ENCODE results near the gene COP1.

COP1 gene

GRCh38 chr1:175906370-175906769 lies 300.7 kb downstream of the COP1 start:
- DNase-seq (ENCODE audit: insufficient read length, low spot score) (no peak), FAIRE-seq (no peak)

GRCh38 chr1:175904808-175905207 lies 302.3 kb downstream of the COP1 start:
- DNase-seq (ENCODE audit: insufficient read length, low spot score) (no peak), FAIRE-seq (no peak)

DNA sequence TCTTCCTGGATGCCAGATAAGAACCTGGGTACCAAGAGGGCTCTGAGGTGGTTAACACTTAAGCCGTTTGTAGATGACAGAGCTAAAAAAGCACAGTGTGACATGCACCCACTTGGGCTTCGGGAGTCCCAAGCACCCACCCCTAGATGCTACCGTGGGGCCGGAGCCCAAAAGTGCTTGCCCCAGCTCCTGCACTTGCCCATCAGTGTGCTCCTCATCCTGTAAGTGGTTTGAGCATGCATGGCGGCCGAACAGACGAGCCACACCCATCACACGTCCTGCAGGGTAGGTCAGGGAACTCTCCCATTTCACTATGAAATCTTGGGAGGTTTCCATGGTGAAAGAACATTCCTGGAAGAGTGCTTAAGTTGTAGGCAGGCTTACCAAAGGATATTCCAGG lies 304.8 kb downstream of the COP1 start:
- DNase-seq (ENCODE audit: insufficient read length, low spot score) (no peak), FAIRE-seq (no peak)

- FAIRE-seq (no peak), DNase-seq (ENCODE audit: insufficient read length, low spot score) (no peak)
Measured at GRCh38 chr1:175901076-175901836, 305.8 kb downstream of the COP1 start.

DNA sequence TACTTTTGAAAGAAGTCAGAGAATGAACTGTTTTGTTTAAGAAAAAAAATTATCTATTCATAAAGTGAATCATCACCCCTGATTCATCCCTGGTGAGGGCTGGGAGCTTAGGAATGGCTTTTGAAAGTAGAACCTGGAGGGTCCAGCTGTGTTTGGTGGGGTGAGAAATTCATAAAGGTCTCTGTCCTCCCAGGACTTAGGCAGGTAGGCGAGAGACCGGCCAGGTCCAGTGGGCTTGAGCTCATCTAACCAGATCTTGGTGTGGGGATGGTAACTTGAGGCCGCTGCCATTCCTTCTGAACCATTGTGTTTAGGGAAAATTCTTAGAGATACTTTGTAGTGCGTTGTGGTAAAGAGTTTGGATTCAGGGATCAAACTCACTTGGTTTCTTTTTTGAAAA lies 306.9 kb downstream of the COP1 start:
- DNase-seq (ENCODE audit: insufficient read length, low spot score) (no peak), FAIRE-seq (no peak)

DNA sequence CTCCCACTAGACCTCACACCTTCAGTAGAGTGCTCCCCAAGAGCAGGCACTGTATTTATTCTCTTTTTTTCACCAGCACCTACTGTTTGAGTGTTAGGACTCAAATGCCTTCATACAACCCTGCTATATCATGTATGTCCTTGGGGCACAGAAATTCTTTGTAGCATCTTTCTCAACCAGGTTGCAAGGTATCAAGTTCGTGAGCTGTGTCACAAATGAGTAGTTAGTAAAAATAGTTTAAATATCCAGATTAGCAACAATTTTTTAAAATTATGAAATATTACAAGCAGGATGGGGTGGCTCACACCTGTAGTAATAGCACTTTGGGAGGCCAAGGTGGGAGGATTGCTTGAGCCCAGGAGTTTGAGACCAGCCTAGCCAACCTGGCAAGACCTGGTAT lies 311.1 kb downstream of the COP1 start:
- DNase-seq (ENCODE audit: insufficient read length, low spot score) (no peak), FAIRE-seq (no peak)

All from GM19239 (cell line).